HepG2 (cell line): ENCODE measurements around the gene USP32. TPM values are rescaled to one million over a fixed set of nuclear protein-coding genes. Genes with fewer than 3 reads are reported as not detected.

ENCODE experiments used
- ATF5 ChIP-seq: sonication (generic); formaldehyde crosslinking; IDR thresholded peaks from 2 replicates; pipeline ENCODE4 v1.4.0; 2020; ENCODE audit warnings: mild to moderate bottlenecking, low read depth, missing genetic modification reagents
- CENPT ChIP-seq: sonication (generic); formaldehyde crosslinking; IDR thresholded peaks from 2 replicates; pipeline ENCODE4 v1.8.0; 2022; ENCODE audit warnings: low read depth, mild to moderate bottlenecking, moderate library complexity, missing genetic modification reagents
- FOXM1 ChIP-seq: sonication (generic); formaldehyde crosslinking; IDR thresholded peaks from 2 replicates; pipeline ENCODE4 v1.5.0; 2020; ENCODE audit warnings: missing genetic modification reagents
- FUBP1 ChIP-seq: sonication (generic); formaldehyde crosslinking; IDR thresholded peaks from 2 replicates; pipeline ENCODE4 v1.5.1; 2020; ENCODE audit warnings: missing genetic modification reagents, mild to moderate bottlenecking, borderline replicate concordance
- JUN ChIP-seq: sonication (generic); formaldehyde crosslinking; IDR thresholded peaks from 2 replicates; pipeline ENCODE4 v1.4.0; 2020; ENCODE audit warnings: mild to moderate bottlenecking, missing genetic modification reagents
- JUND ChIP-seq: sonication (generic); formaldehyde crosslinking; IDR thresholded peaks from 2 replicates; pipeline ENCODE4 v1.8.0; 2022; ENCODE audit warnings: mild to moderate bottlenecking, missing genetic modification reagents
- MATR3 ChIP-seq: sonication (generic); formaldehyde crosslinking; IDR thresholded peaks from 2 replicates; pipeline ENCODE4 v1.4.0; 2020; ENCODE audit warnings: missing genetic modification reagents
- MZF1 ChIP-seq: sonication (generic); formaldehyde crosslinking; IDR thresholded peaks from 2 replicates; pipeline ENCODE4 v1.8.1; 2023; ENCODE audit warnings: mild to moderate bottlenecking, missing genetic modification reagents, borderline replicate concordance
- PAWR ChIP-seq: sonication (generic); formaldehyde crosslinking; IDR thresholded peaks from 2 replicates; pipeline ENCODE4 v1.4.0; 2020; ENCODE audit warnings: missing genetic modification reagents, mild to moderate bottlenecking, borderline replicate concordance
- TFDP1 ChIP-seq: IDR thresholded peaks from 2 replicates; pipeline ENCODE4 v1.6.1; 2016; ENCODE audit warnings: missing compliant biosample characterization, missing genetic modification reagents, borderline replicate concordance
- ZBTB49 ChIP-seq: sonication (generic); formaldehyde crosslinking; IDR thresholded peaks from 2 replicates; pipeline ENCODE4 v1.4.0; 2020; ENCODE audit warnings: missing genetic modification reagents, borderline replicate concordance
- ZNF207 ChIP-seq: fragments of 450-650 bp; IDR thresholded peaks from 2 replicates; pipeline ENCODE4 v1.6.1; 2016; ENCODE audit warnings: antibody characterized with exemption, borderline replicate concordance
- ZNF24 ChIP-seq: fragments of 450-650 bp; IDR thresholded peaks from 2 replicates; pipeline ENCODE4 v1.6.1; 2017; ENCODE audit warnings: antibody characterized with exemption, mild to moderate bottlenecking
- ZNF281 ChIP-seq: sonication (generic); formaldehyde crosslinking; IDR thresholded peaks from 2 replicates; pipeline ENCODE4 v1.4.0; 2020; ENCODE audit warnings: missing genetic modification reagents, borderline replicate concordance
- ZNF543 ChIP-seq: sonication (generic); formaldehyde crosslinking; IDR thresholded peaks from 2 replicates; pipeline ENCODE4 v1.4.0; 2020; ENCODE audit warnings: mild to moderate bottlenecking, missing genetic modification reagents
- ZNF556 ChIP-seq: sonication (generic); formaldehyde crosslinking; IDR thresholded peaks from 2 replicates; pipeline ENCODE4 v1.4.0; 2020; ENCODE audit warnings: mild to moderate bottlenecking, missing genetic modification reagents, borderline replicate concordance
- ZNF691 ChIP-seq: sonication (generic); formaldehyde crosslinking; IDR thresholded peaks from 2 replicates; pipeline ENCODE4 v1.4.0; 2020; ENCODE audit warnings: missing genetic modification reagents, low read depth, mild to moderate bottlenecking, borderline replicate concordance
- ZSCAN29 ChIP-seq: sonication (generic); formaldehyde crosslinking; conservative IDR thresholded peaks from 2 replicates; pipeline ENCODE4 v1.4.0; 2020; ENCODE audit warnings: mild to moderate bottlenecking, missing genetic modification reagents
- polyA plus RNA-seq, 8 experiments: library from polyadenylated mRNA; depleted of rRNA in 3 of 8; stranded (reverse) in 7 of 8; unstranded in 1 of 8; fragments of >200 nt; fragmentation: Illumina TruSeq in 4 of 8; extraction: Trizol in 4 of 8; gene quantifications; 2 replicates each; pipeline versions ENCODE4 v1.2.1 to v1.2.3, GENCODE V29; 2011 to 2016; ENCODE audit warnings: low read depth in 4 of 8, missing spikeins in 1 of 8, mixed read lengths in 1 of 8; ENCODE audit not compliant: insufficient read depth in 1 of 8
- total RNA-seq, 5 experiments: library from RNA; depleted of rRNA; stranded (reverse); fragments of >200 nt; fragmentation: Illumina TruSeq; extraction: Trizol; gene quantifications; 2 replicates each; pipeline ENCODE4 v1.2.3, GENCODE V29; 2016; ENCODE audit warnings: low read depth in 1 of 5

The USP32 gene
- total and polyA plus RNA-seq, 2 of the 13 experiments (the other 11 are each of a cell fraction or from before 2014, with no cell fraction given) = 24.9 to 39.9 TPM

- TF ChIP-seq ZBTB49 (CRISPR knock-in tag) (no peak), MATR3 (CRISPR knock-in tag) (no peak), ZNF281 (CRISPR knock-in tag) (no peak), JUN (no peak), ATF5 (CRISPR knock-in tag) (no peak), FOXM1 (CRISPR knock-in tag) (no peak), JUND (CRISPR knock-in tag) (no peak), CENPT (CRISPR knock-in tag) (no peak), PAWR (CRISPR knock-in tag) (no peak), MZF1 (CRISPR knock-in tag) (no peak), ZSCAN29 (no peak), ZNF24 (no peak), FUBP1 (no peak), ZNF543 (no peak), ZNF207 (no peak), TFDP1 (CRISPR knock-in tag) (no peak), ZNF556 (CRISPR knock-in tag) (no peak), ZNF691 (CRISPR knock-in tag) (no peak)
Measured at GRCh38 chr17:60163108-60163784, 228.7 kb downstream of the USP32 start (continued).
